Cardiac muscle cell (in vitro differentiated cells and primary cell): Measurements from ENCODE around the gene CCR8. TPM values are rescaled to one million over a fixed set of nuclear protein-coding genes. Genes with fewer than 3 reads are reported as not detected.
"Not testable (repeated sequence)": the region's sequence is repeated elsewhere in the genome, so short reads cannot be mapped to it uniquely, and the experiment has no call there.

Source experiments
- DNase-seq, 2 donors: peaks; one replicate each; pipeline versions ENCODE4 v3.0.0 to v3.0.0-alpha.2; 2010 to 2017; ENCODE audit warnings: low read depth in 1 of 2, low spot score in 1 of 2
- H3K27ac ChIP-seq: fragments of 200-600 bp; sonication (generic); 2 replicates; pipeline ENCODE4 v1.5.1; 2016
- H3K27me3 ChIP-seq: fragments of 200-600 bp; sonication (generic); 2 replicates; pipeline ENCODE4 v1.6.0; 2016; ENCODE audit warnings: control low read depth
- H3K36me3 ChIP-seq: fragments of 200-600 bp; sonication (generic); 2 replicates; pipeline ENCODE4 v1.5.1; 2016; ENCODE audit warnings: control low read depth
- H3K4me1 ChIP-seq: fragments of 200-600 bp; sonication (generic); 2 replicates; pipeline ENCODE4 v1.8.1; 2017; ENCODE audit warnings: low read depth, mild to moderate bottlenecking, mixed run types
- H3K4me3 ChIP-seq: fragments of 200-600 bp; sonication (generic); 2 replicates; pipeline ENCODE4 v1.5.1; 2016; ENCODE audit warnings: mild to moderate bottlenecking
- H3K9me3 ChIP-seq: fragments of 200-600 bp; sonication (generic); 2 replicates; pipeline ENCODE4 v1.5.1; 2017; ENCODE audit warnings: low read depth, mild to moderate bottlenecking, control low read depth
- polyA plus RNA-seq: library from polyadenylated mRNA; unstranded; fragments of >200 nt; fragmentation: Nextera tagmentation; extraction: Ambion mirVana; gene quantifications from 2 replicates; pipeline ENCODE4 v1.2.1, GENCODE V29; 2016
- total RNA-seq: library from RNA; depleted of rRNA; stranded (reverse); fragments of >200 nt; gene quantifications from 2 replicates; pipeline ENCODE4 v1.2.3, GENCODE V29; 2016
- TF ChIP-seq, protein P1 (sequence below): IDR thresholded peaks from 2 replicates; pipeline ENCODE4 v1.5.1; 2012; ENCODE audit warnings: low read depth, mild to moderate bottlenecking, low read length

The CCR8 gene
- total and polyA plus RNA-seq, 2 experiments from 2014 or later: not detected

DNA sequence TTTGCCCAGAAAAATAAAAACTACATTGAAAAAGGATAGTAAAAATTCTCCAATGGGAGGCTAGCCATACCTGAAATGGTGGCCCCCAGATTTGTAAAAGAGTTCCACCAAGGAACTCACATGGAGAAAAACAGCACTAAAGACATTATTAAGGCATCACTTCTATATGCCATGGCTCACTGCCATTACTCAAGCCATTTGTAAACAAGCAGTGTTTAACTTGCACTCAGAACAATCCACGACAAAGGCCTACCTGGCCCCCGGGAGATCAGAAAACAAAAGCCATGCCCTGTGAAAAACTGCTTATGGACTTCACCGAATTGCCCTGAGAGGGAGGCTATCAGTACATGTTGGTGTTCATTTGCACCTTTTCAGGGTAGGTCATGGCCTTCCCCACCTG, 19.6 kb downstream of the CCR8 start:
- Histone ChIP-seq H3K9me3 (no peaks in the 10 kb centered on the region), H3K4me1 (no peaks in the 10 kb centered on the region), H3K4me3 (no peak overlapping the region), H3K36me3 (no peaks in the 10 kb centered on the region), H3K27me3 (no peaks in the 10 kb centered on the region), H3K27ac (no peak overlapping the region)
- TF ChIP-seq, protein P1, sequence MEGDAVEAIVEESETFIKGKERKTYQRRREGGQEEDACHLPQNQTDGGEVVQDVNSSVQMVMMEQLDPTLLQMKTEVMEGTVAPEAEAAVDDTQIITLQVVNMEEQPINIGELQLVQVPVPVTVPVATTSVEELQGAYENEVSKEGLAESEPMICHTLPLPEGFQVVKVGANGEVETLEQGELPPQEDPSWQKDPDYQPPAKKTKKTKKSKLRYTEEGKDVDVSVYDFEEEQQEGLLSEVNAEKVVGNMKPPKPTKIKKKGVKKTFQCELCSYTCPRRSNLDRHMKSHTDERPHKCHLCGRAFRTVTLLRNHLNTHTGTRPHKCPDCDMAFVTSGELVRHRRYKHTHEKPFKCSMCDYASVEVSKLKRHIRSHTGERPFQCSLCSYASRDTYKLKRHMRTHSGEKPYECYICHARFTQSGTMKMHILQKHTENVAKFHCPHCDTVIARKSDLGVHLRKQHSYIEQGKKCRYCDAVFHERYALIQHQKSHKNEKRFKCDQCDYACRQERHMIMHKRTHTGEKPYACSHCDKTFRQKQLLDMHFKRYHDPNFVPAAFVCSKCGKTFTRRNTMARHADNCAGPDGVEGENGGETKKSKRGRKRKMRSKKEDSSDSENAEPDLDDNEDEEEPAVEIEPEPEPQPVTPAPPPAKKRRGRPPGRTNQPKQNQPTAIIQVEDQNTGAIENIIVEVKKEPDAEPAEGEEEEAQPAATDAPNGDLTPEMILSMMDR: no peak
- DNase-seq: no peak

DNA sequence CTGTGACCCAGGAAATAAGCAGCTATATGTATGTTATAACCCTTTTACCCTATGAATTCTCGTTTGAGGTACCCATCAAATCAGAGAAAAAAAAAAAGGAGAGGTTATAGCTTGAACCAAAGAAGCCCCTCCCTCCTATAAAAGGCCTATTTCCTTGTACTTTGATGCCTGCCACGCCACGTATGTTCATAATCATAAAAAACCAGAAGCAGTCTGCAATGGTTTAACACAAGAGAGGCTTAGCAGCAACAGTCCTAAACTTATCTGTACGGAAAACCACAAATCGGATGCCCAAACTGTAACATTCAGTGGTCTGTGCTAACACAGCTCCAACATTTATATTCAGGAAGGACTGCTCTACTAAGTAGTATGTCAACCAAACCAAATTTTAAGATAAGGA, 21.2 kb downstream of the CCR8 start:
- H3K27ac ChIP-seq: no peak overlapping the region
- peaks cover 5% of the 10 kb centered on the region for H3K27me3 ChIP-seq
- H3K4me3 ChIP-seq: no peak overlapping the region
- DNase-seq: no peak
- H3K9me3 ChIP-seq: no peaks in the 10 kb centered on the region
- H3K36me3 ChIP-seq: no peaks in the 10 kb centered on the region
- TF ChIP-seq, protein P1: no peak
- no peaks in the 10 kb centered on the region for H3K4me1 ChIP-seq

DNA sequence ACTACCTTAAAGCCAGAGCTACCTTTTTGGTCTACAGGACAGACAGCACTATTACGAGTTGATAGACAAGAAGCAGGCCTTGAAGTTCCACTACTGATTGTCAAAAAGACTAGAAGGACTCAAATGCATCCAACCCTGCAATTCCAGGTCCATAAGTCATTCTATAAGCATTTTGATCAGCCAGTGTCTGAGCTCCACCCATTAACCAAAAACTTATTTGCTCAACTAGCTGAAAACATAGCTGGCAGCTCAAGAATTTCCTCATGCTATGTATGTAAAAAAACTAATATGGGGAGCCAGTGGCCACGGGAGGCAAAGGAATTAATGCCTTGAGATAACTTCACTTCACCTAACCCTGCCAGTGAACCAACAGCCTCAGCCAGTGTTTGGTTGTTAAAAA, 21.6 kb downstream of the CCR8 start:
- not testable (repeated sequence) for H3K9me3 ChIP-seq, H3K36me3 ChIP-seq, H3K4me3 ChIP-seq, H3K27me3 ChIP-seq, DNase-seq, H3K4me1 ChIP-seq, H3K27ac ChIP-seq

DNA sequence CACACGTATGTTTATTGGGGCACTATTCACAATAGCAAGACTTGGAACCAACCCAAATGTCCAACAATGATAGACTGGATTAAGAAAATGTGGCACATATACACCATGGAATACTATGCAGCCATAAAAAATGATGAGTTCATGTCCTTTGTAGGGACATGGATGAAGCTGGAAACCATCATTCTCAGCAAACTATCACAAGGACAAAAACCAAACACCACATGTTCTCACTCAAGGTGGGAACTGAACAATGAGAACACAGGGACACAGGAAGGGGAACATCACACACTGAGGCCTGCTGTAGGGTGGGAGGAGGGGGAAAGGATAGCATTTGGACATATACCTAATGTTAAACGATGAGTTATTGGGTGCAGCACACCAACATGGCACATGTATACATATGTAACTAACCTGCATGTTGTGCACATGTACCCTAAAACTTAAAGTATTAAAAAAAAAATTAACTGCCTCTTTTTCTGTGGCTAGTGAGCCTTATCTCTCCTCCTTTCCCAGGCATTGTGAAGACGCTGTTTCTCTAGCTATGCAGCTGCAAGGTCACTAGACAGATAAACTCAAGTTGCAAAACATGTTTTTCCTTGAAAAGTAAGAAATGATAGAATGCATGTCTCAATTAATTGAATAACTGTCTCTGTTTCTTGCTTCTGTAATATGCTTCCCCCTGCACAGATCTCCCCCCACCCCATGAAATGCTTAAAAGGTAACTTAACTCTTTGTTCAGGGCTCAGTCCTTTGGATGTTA, 23.8 kb downstream of the CCR8 start:
- H3K27ac ChIP-seq, DNase-seq, H3K36me3 ChIP-seq: not testable (repeated sequence)

DNA sequence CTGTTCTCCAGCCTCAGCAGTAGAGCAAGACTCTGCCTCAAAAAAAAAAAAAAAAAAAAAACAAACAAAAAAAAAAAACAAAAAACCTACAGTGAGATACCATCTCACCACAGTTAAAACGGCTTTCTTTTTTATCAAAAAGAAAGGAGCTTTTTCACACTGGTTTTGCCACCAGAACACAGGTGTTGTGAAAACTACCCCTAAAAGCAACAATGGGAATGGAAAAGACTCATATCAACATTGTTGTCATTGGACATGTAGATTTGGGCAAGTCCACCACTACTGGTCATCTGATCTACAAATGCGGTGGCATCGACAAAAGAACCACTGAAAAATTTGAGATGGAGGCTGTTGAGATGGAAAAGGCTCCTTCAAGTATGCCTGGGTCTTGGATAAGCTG, 28.8 kb downstream of the CCR8 start:
- no peaks in the 10 kb centered on the region for H3K36me3 ChIP-seq
- TF ChIP-seq, protein P1: no peak
- peaks cover 5% of the 10 kb centered on the region for H3K27me3 ChIP-seq
- no peaks in the 10 kb centered on the region for H3K4me1 ChIP-seq
- H3K4me3 ChIP-seq: no peak overlapping the region
- no peak overlapping the region for H3K27ac ChIP-seq
- no peaks in the 10 kb centered on the region for H3K9me3 ChIP-seq
- no peak for DNase-seq

More for the DNA sequence above, 23.8 kb downstream of the CCR8 start:
- not testable (repeated sequence) for H3K9me3 ChIP-seq, H3K27me3 ChIP-seq, H3K4me3 ChIP-seq, H3K4me1 ChIP-seq

DNA sequence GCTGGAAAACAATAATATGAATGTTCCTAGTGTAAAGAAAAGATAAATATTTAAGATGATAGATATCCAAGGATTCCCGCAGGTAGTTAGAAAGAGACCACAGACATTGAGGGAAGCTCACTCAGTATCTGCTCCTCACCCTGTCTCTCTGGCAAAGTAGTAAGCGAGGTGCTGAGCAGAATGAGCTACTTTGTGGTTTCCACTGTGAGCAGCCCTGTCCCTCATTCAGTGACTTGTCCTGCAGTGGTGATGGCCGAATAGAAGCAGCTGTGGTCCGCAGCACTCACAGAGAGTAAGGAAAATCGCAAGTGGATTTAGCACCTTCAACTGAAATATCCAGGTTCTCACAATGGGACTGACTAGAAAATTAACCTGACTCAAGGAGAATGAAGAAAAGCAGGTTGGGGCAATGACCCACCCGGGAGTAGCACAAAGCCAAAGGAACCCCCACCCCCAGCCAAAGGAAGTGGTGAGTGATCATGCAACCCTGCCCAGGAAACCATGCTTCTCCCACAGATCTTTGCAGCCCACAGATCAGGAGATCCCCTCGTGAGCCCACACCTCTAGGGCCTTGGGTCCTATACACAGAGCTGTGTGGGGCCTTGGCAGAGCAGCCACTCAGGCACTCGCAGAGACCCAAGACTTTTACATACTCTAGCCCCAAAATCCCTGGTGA, 31.9 kb downstream of the CCR8 start:
- Histone ChIP-seq H3K27ac (no peak overlapping the region), H3K4me1 (no peaks in the 10 kb centered on the region), H3K4me3 (no peak overlapping the region), H3K9me3 (no peaks in the 10 kb centered on the region), H3K36me3 (no peaks in the 10 kb centered on the region), H3K27me3 (no peaks in the 10 kb centered on the region)
- TF ChIP-seq, protein P1: no peak
- no peak for DNase-seq
